ENCODE measurements around the gene NALCN. TPM values are rescaled to one million over a fixed set of nuclear protein-coding genes. Genes with fewer than 3 reads are reported as not detected.

Gene NALCN
- total and polyA plus RNA-seq, 2 of the 8 experiments (the other 6 are each of a cell fraction or from before 2014, with no cell fraction given), result 0.26 to 0.54 TPM

DNA sequence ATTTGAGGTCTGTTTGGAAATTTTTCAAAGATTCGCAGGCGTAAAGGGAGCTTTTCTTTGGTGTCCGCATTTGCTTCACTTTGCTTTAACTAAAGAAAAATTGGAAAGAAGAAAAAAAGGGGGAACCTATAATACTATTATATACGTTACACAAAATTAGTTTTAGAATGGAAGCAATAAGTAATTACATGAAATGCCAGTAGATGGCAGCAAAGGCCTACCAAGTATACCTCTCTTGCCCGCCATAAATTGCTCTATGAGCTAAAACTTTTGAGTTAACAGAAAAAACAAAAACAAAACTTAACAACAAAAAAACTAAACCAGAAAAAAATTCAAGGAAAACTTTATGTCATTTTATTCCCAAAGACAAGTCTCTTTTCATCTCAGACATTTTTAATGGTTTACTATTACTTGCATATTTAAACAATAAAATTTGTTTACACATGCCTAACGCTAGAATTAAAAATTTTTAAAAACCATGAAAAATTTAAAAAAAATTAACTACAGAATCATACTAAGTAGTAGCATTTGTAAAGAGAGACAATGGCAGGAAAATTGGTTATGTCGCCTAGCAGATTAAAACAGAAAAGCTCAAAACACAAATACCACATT is 271.4 kb downstream of the NALCN start (continued):
- TF ChIP-seq, protein P1, sequence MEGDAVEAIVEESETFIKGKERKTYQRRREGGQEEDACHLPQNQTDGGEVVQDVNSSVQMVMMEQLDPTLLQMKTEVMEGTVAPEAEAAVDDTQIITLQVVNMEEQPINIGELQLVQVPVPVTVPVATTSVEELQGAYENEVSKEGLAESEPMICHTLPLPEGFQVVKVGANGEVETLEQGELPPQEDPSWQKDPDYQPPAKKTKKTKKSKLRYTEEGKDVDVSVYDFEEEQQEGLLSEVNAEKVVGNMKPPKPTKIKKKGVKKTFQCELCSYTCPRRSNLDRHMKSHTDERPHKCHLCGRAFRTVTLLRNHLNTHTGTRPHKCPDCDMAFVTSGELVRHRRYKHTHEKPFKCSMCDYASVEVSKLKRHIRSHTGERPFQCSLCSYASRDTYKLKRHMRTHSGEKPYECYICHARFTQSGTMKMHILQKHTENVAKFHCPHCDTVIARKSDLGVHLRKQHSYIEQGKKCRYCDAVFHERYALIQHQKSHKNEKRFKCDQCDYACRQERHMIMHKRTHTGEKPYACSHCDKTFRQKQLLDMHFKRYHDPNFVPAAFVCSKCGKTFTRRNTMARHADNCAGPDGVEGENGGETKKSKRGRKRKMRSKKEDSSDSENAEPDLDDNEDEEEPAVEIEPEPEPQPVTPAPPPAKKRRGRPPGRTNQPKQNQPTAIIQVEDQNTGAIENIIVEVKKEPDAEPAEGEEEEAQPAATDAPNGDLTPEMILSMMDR (IDR thresholded peaks at IDR 0.05; ENCODE audit: control extremely low read depth in 1 of 3, insufficient read depth in 1 of 3, low read depth in 1 of 3, low read length in 3 of 3), result peak in 2 of 3 experiments; percentile 31 to 48; a peak in 2 of 4 replicates
- TF ChIP-seq, protein P2, sequence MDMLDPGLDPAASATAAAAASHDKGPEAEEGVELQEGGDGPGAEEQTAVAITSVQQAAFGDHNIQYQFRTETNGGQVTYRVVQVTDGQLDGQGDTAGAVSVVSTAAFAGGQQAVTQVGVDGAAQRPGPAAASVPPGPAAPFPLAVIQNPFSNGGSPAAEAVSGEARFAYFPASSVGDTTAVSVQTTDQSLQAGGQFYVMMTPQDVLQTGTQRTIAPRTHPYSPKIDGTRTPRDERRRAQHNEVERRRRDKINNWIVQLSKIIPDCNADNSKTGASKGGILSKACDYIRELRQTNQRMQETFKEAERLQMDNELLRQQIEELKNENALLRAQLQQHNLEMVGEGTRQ (IDR thresholded peaks at IDR 0.05; ENCODE audit: low read length), result no peak
- TF ChIP-seq RFX5 (IDR thresholded peaks at IDR 0.05; ENCODE audit: borderline replicate concordance, low read depth, low read length) (no peak), ZNF274 (IDR thresholded peaks at IDR 0.05; ENCODE audit: borderline replicate concordance, extremely low read depth, low read length) (no peak), KDM5A (IDR thresholded peaks at IDR 0.05; ENCODE audit: low read length) (no peak), SAP30 (IDR thresholded peaks at IDR 0.05; ENCODE audit: insufficient read depth, insufficient replicate concordance, low read length) (no peak), YY1 (IDR thresholded peaks at IDR 0.05; ENCODE audit: low read depth, low read length) (peak; percentile 7; the same call in 1 of the 2 replicates), SIRT6 (IDR thresholded peaks at IDR 0.05; ENCODE audit: low read length) (no peak), NANOG (IDR thresholded peaks at IDR 0.05; ENCODE audit: insufficient read depth, low read depth, low read length, poor library complexity, severe bottlenecking) (no peak)
- TF ChIP-seq, protein P3, sequence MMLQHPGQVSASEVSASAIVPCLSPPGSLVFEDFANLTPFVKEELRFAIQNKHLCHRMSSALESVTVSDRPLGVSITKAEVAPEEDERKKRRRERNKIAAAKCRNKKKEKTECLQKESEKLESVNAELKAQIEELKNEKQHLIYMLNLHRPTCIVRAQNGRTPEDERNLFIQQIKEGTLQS (IDR thresholded peaks at IDR 0.05; ENCODE audit: insufficient read depth, low read depth, low read length), result no peak

All from H1 (cell line).